ENCODE data around the gene SLC26A3.

SLC26A3 gene

DNA sequence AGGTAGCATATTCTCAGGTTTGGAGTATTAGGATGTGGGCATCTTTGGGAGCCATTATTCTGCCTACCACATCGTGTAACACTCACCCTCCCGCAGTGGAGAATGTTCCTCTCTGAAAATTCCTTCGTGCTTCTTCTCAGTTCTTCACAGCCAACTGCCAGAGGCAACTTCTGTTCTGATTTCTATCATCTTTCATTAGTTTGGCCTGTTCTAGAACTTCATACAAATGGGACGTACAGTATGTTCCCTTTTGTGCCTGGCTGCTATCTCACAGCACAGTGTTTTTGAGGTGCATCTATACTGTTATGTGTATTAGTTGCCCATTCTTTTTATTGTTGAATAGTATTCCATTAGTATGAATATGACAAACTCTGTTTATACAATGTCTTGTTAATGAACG lies 8.9 kb upstream of the SLC26A3 start:
- Histone ChIP-seq H4K20me1 (ENCODE audit: insufficient read depth, low read length) (no peaks in the 10 kb centered on the region), H3K9me3 (ENCODE audit: insufficient read depth, low read length, severe bottlenecking) (no peaks in the 10 kb centered on the region), H3K4me1 (ENCODE audit: insufficient read depth, low read length) (no peaks in the 10 kb centered on the region), H3K27me3 (ENCODE audit: insufficient read depth, low read length, poor library complexity) (no peaks in the 10 kb centered on the region), H3K27ac (ENCODE audit: low read length) (no peak overlapping the region), H3K4me3 (ENCODE audit: low read depth in 1 of 2, low read length in 2 of 2) (no peak overlapping the region), H3K79me2 (ENCODE audit: insufficient read depth, low read length) (no peaks in the 10 kb centered on the region), H2AFZ (ENCODE audit: low read depth, low read length) (no peak overlapping the region), H3K36me3 (ENCODE audit: insufficient read depth, low read length) (no peaks in the 10 kb centered on the region), H3K4me2 (ENCODE audit: insufficient read depth, low read length) (no peak overlapping the region), H3K9ac (ENCODE audit: low read depth, low read length) (no peak overlapping the region)
- ATAC-seq (ENCODE audit: insufficient read depth, low read depth) = no peak
- no peak for DNase-seq
- TF ChIP-seq EZH2 (IDR thresholded peaks at IDR 0.05; ENCODE audit: borderline replicate concordance, low read depth, low read length, severe bottlenecking) = no peak

DNA sequence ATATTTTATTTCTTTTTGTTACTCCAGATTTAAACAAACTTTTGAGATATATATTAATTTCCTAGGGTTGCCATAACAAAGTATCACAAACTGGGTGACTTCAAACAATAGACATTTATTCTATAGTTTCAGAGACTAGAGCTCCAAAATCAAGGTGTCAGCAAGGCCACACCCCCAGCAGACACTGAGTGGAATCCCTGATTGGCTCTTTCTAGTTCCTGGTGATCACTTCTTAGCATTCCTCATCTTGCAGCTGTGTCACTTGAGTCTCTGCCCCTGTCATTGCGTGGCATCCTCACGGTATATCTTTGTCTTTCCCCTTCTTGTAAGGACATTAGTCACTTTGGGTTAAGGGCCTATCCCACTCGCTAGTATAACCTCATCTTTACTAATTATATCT lies 7.6 kb upstream of the SLC26A3 start:
- H3K27me3 ChIP-seq (ENCODE audit: insufficient read depth, low read length, poor library complexity) = no peaks in the 10 kb centered on the region
- H3K4me2 ChIP-seq (ENCODE audit: insufficient read depth, low read length) = no peak overlapping the region
- DNase-seq (no peak), ATAC-seq (ENCODE audit: insufficient read depth, low read depth) (no peak)
- H4K20me1 ChIP-seq (ENCODE audit: insufficient read depth, low read length) = no peaks in the 10 kb centered on the region
- no peak overlapping the region for H3K9ac ChIP-seq (ENCODE audit: low read depth, low read length)
- TF ChIP-seq EZH2 (IDR thresholded peaks at IDR 0.05; ENCODE audit: borderline replicate concordance, low read depth, low read length, severe bottlenecking) = no peak
- TF ChIP-seq, protein P1, sequence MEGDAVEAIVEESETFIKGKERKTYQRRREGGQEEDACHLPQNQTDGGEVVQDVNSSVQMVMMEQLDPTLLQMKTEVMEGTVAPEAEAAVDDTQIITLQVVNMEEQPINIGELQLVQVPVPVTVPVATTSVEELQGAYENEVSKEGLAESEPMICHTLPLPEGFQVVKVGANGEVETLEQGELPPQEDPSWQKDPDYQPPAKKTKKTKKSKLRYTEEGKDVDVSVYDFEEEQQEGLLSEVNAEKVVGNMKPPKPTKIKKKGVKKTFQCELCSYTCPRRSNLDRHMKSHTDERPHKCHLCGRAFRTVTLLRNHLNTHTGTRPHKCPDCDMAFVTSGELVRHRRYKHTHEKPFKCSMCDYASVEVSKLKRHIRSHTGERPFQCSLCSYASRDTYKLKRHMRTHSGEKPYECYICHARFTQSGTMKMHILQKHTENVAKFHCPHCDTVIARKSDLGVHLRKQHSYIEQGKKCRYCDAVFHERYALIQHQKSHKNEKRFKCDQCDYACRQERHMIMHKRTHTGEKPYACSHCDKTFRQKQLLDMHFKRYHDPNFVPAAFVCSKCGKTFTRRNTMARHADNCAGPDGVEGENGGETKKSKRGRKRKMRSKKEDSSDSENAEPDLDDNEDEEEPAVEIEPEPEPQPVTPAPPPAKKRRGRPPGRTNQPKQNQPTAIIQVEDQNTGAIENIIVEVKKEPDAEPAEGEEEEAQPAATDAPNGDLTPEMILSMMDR (IDR thresholded peaks at IDR 0.05; ENCODE audit: borderline replicate concordance, extremely low read depth, low read length, poor library complexity, severe bottlenecking) = no peak
- no peak overlapping the region for H3K27ac ChIP-seq (ENCODE audit: low read length)
- no peaks in the 10 kb centered on the region for H3K79me2 ChIP-seq (ENCODE audit: insufficient read depth, low read length)
- H3K4me3 ChIP-seq (ENCODE audit: low read depth in 1 of 2, low read length in 2 of 2) = no peak overlapping the region
- no peak overlapping the region for H2AFZ ChIP-seq (ENCODE audit: low read depth, low read length)
- H3K4me1 ChIP-seq (ENCODE audit: insufficient read depth, low read length) = no peaks in the 10 kb centered on the region
- H3K36me3 ChIP-seq (ENCODE audit: insufficient read depth, low read length) = no peaks in the 10 kb centered on the region
- H3K9me3 ChIP-seq (ENCODE audit: insufficient read depth, low read length, severe bottlenecking) = no peaks in the 10 kb centered on the region

DNA sequence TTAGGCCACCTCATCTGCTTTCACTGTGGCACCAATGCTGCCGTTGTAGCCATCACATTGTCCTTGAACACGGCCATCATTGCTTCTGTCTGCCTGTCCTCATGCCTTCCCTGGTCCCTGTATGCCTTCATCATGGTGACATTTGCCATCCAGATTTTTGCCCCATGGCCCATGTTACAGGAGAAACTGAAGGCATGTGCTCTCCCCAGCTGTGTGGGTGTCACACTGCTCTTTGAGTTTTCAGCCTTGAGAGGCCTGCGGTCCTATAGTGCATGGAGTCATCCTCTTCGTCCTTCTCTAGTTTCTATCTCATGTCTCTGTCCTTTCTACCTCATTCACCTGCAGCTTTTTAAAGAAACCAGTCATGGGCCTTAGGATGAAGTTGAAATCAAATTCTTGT lies 6.2 kb upstream of the SLC26A3 start:
- no peaks in the 10 kb centered on the region for H4K20me1 ChIP-seq (ENCODE audit: insufficient read depth, low read length)
- H3K36me3 ChIP-seq (ENCODE audit: insufficient read depth, low read length) = no peaks in the 10 kb centered on the region
- DNase-seq (no peak), ATAC-seq (ENCODE audit: insufficient read depth, low read depth) (no peak)
- H3K4me1 ChIP-seq (ENCODE audit: insufficient read depth, low read length) = no peaks in the 10 kb centered on the region
- no peaks in the 10 kb centered on the region for H3K9me3 ChIP-seq (ENCODE audit: insufficient read depth, low read length, severe bottlenecking)
- H3K27me3 ChIP-seq (ENCODE audit: insufficient read depth, low read length, poor library complexity) = no peaks in the 10 kb centered on the region
- TF ChIP-seq, protein P1 (IDR thresholded peaks at IDR 0.05; ENCODE audit: borderline replicate concordance, extremely low read depth, low read length, poor library complexity, severe bottlenecking) = no peak
- no peak for TF ChIP-seq EZH2 (IDR thresholded peaks at IDR 0.05; ENCODE audit: borderline replicate concordance, low read depth, low read length, severe bottlenecking)
- H2AFZ ChIP-seq (ENCODE audit: low read depth, low read length) = no peak overlapping the region
- H3K4me2 ChIP-seq (ENCODE audit: insufficient read depth, low read length) = no peak overlapping the region
- no peak overlapping the region for H3K4me3 ChIP-seq (ENCODE audit: low read depth in 1 of 2, low read length in 2 of 2)
- H3K27ac ChIP-seq (ENCODE audit: low read length) = no peak overlapping the region
- no peaks in the 10 kb centered on the region for H3K79me2 ChIP-seq (ENCODE audit: insufficient read depth, low read length)
- no peak overlapping the region for H3K9ac ChIP-seq (ENCODE audit: low read depth, low read length)

DNA sequence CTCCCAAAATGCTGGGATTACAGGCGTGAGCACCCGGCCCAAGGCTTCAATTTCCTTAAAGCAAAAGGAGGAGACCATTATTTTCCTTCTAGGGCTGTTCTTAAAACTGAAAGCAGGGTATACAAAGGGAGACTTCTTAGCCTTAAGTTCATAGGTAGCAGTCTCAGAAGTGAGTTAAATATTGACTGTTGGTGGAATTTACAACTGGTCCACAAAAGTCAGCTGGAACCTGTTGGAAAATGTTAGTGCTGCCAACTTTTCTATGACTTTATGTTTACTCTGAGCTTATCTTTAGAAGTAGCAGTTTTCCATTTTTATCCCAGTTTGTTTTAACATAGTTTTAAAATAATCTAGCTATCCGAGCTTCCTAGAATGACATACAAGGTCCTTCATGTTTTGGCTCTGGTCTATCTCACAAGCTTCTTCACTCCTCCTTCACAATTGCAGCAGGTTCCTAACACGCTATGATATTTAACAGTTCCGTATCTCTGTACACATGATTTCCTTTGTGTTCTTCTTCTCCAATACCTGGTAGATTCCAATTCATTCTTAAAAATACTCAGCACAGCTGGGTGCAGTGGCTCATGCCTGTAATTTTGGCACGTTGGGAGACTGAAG lies 3.3 kb downstream of the SLC26A3 start:
- H3K4me2 ChIP-seq (ENCODE audit: insufficient read depth, low read length) = no peak overlapping the region
- H2AFZ ChIP-seq (ENCODE audit: low read depth, low read length) = no peak overlapping the region
- H3K4me1 ChIP-seq (ENCODE audit: insufficient read depth, low read length) = no peaks in the 10 kb centered on the region
- TF ChIP-seq, protein P1 (IDR thresholded peaks at IDR 0.05; ENCODE audit: borderline replicate concordance, extremely low read depth, low read length, poor library complexity, severe bottlenecking) = no peak
- TF ChIP-seq EZH2 (IDR thresholded peaks at IDR 0.05; ENCODE audit: borderline replicate concordance, low read depth, low read length, severe bottlenecking) = no peak
- peaks cover 3% of the 10 kb centered on the region for H3K27me3 ChIP-seq (ENCODE audit: insufficient read depth, low read length, poor library complexity)
- no peaks in the 10 kb centered on the region for H3K36me3 ChIP-seq (ENCODE audit: insufficient read depth, low read length)
- no peaks in the 10 kb centered on the region for H3K79me2 ChIP-seq (ENCODE audit: insufficient read depth, low read length)
- no peak overlapping the region for H3K27ac ChIP-seq (ENCODE audit: low read length)
- H4K20me1 ChIP-seq (ENCODE audit: insufficient read depth, low read length) = no peaks in the 10 kb centered on the region
- H3K4me3 ChIP-seq (ENCODE audit: low read depth in 1 of 2, low read length in 2 of 2) = no peak overlapping the region
- no peak for ATAC-seq (ENCODE audit: insufficient read depth, low read depth)
- H3K9me3 ChIP-seq (ENCODE audit: insufficient read depth, low read length, severe bottlenecking) = no peaks in the 10 kb centered on the region
- DNase-seq = no peak
- no peak overlapping the region for H3K9ac ChIP-seq (ENCODE audit: low read depth, low read length)

Data from DND-41 (cell line).